H1 (cell line): Measurements from ENCODE around the gene SAT2. TPM values are rescaled to one million over a fixed set of nuclear protein-coding genes. Genes with fewer than 3 reads are reported as not detected.
"Not testable (repeated sequence)": the region's sequence is repeated elsewhere in the genome, so short reads cannot be mapped to it uniquely, and the experiment has no call there.

Experiments used
- CTCF ChIA-PET: fragments of 300-600 bp; sonication (Branson Sonifier 250); formaldehyde crosslinking; loops from one replicate; lab custom pipeline; 2021; ENCODE audit not compliant: partially characterized antibody; lab: Charles Lee
- POLR2A ChIA-PET: fragments of 300-600 bp; sonication (Branson Sonifier 250); formaldehyde crosslinking; loops from one replicate; lab custom pipeline; 2021; ENCODE audit warnings: inconsistent platforms; ENCODE audit not compliant: partially characterized antibody; lab: Charles Lee
- DNase-seq, 2 experiments: peaks; one replicate each; pipeline versions ENCODE4 v3.0.0 to v3.0.0-alpha.2; 2010 to 2022; ENCODE audit warnings: low spot score in 2 of 2, low read depth in 1 of 2, mixed read lengths in 1 of 2
- FAIRE-seq: peaks from 2 replicates; lab custom pipeline; 2011; peaks lifted over from hg19 to GRCh38; lab: Jason Lieb, UNC
- H2AFZ ChIP-seq: 2 replicates; pipeline ENCODE4 v1.8.1; 2012; ENCODE audit warnings: low read length, inconsistent platforms
- H2AK5ac ChIP-seq: 2 replicates; pipeline ENCODE4 v1.6.1; 2013; ENCODE audit warnings: low read depth, low read length
- H2BK120ac ChIP-seq: replicated peaks from 2 replicates; pipeline ENCODE3; 2013; ENCODE audit warnings: low read depth, low read length, inconsistent platforms
- H2BK12ac ChIP-seq: 2 replicates; pipeline ENCODE4 v1.6.1; 2013; ENCODE audit warnings: low read depth, low read length
- H2BK15ac ChIP-seq: 2 replicates; pipeline ENCODE4 v1.6.1; 2013; ENCODE audit warnings: low read length
- H2BK20ac ChIP-seq: 2 replicates; pipeline ENCODE4 v1.6.1; 2013; ENCODE audit warnings: low read length
- H2BK5ac ChIP-seq: 2 replicates; pipeline ENCODE4 v1.6.1; 2013; ENCODE audit warnings: low read depth, low read length
- H3K14ac ChIP-seq: 2 replicates; pipeline ENCODE4 v1.6.1; 2013; ENCODE audit warnings: inconsistent platforms; ENCODE audit not compliant: insufficient read length
- H3K18ac ChIP-seq: 2 replicates; pipeline ENCODE4 v1.6.1; 2013; ENCODE audit warnings: low read length; ENCODE audit errors: extremely low read depth
- H3K23ac ChIP-seq: 2 replicates; pipeline ENCODE4 v1.6.1; 2013; ENCODE audit warnings: inconsistent platforms; ENCODE audit not compliant: insufficient read length
- H3K23me2 ChIP-seq: 2 replicates; pipeline ENCODE4 v1.6.1; 2013; ENCODE audit warnings: low read depth, low read length
- H3K27ac ChIP-seq: 2 replicates; pipeline ENCODE4 v1.6.1; 2011; ENCODE audit warnings: low read depth, low read length, inconsistent platforms
- H3K27me3 ChIP-seq, 4 experiments: replicated peaks in 1 of 4; 1 replicate in 1 of 4; 2 replicates in 3 of 4; pipeline versions ENCODE4 v1.6.1 to v1.8.1; 2011 to 2013; ENCODE audit warnings: low read length in 3 of 4, mild to moderate bottlenecking in 3 of 4, inconsistent platforms in 2 of 4, mixed read lengths in 2 of 4, moderate library complexity in 1 of 4; ENCODE audit not compliant: control insufficient read depth in 3 of 4, insufficient read depth in 3 of 4; ENCODE audit errors: extremely low read depth in 1 of 4
- H3K36me3 ChIP-seq, 4 experiments: 2 replicates each; pipeline versions ENCODE4 v1.6.1 to v1.8.1; 2011 to 2013; ENCODE audit warnings: mild to moderate bottlenecking in 4 of 4, low read length in 3 of 4, moderate library complexity in 2 of 4, control low read depth in 1 of 4, inconsistent platforms in 1 of 4; ENCODE audit not compliant: insufficient read depth in 4 of 4, control insufficient read depth in 2 of 4
- H3K4ac ChIP-seq: replicated peaks from 2 replicates; pipeline ENCODE3; 2013; ENCODE audit warnings: low read length, low read depth, mixed read lengths, inconsistent platforms; ENCODE audit not compliant: insufficient read length
- H3K4me1 ChIP-seq, 4 experiments: replicated peaks in 1 of 4; 1 replicate in 1 of 4; 2 replicates in 3 of 4; pipeline versions ENCODE4 v1.6.1 to v1.8.1; 2011 to 2013; ENCODE audit warnings: low read length in 3 of 4, inconsistent platforms in 2 of 4, mixed read lengths in 1 of 4; ENCODE audit not compliant: insufficient read depth in 4 of 4, control insufficient read depth in 3 of 4
- H3K4me2 ChIP-seq, 2 experiments: 2 replicates each; pipeline versions ENCODE4 v1.6.1 to v1.8.1; 2011 to 2013; ENCODE audit warnings: low read depth in 2 of 2, low read length in 2 of 2, control low read depth in 1 of 2, inconsistent platforms in 1 of 2, mild to moderate bottlenecking in 1 of 2; ENCODE audit not compliant: insufficient read depth in 1 of 2
- H3K4me3 ChIP-seq, 4 experiments: fragments of 200-600, 300-600 bp in 1 of 4; sonication (generic), shearing (Covaris generic), sonication (Bioruptor Twin) in 1 of 4; 2 replicates each; pipeline versions ENCODE4 v1.5.1 to v1.8.1; 2011 to 2016; ENCODE audit warnings: low read length in 4 of 4, low read depth in 3 of 4, control low read depth in 2 of 4, inconsistent platforms in 2 of 4, mild to moderate bottlenecking in 2 of 4, mixed read lengths in 1 of 4, moderate library complexity in 1 of 4; ENCODE audit not compliant: insufficient read depth in 2 of 4; ENCODE audit errors: extremely low read depth in 1 of 4
- H3K56ac ChIP-seq: replicated peaks from 2 replicates; pipeline ENCODE3; 2013; ENCODE audit warnings: low read depth, mild to moderate bottlenecking, mixed read lengths, low read length, inconsistent platforms; ENCODE audit not compliant: insufficient read length
- H3K79me1 ChIP-seq: 2 replicates; pipeline ENCODE4 v1.6.1; 2013; ENCODE audit warnings: low read depth, low read length, control low read depth
- H3K79me2 ChIP-seq, 2 experiments: 2 replicates each; pipeline versions ENCODE4 v1.6.1 to v1.8.1; 2012 to 2013; ENCODE audit warnings: low read length in 2 of 2, mild to moderate bottlenecking in 2 of 2, inconsistent platforms in 1 of 2; ENCODE audit not compliant: insufficient read depth in 2 of 2, control insufficient read depth in 1 of 2
- H3K9ac ChIP-seq, 4 experiments: replicated peaks in 1 of 4; 1 replicate in 1 of 4; 2 replicates in 3 of 4; pipeline versions ENCODE4 v1.6.1 to v1.8.1; 2011 to 2013; ENCODE audit warnings: low read depth in 3 of 4, low read length in 3 of 4, control low read depth in 2 of 4, mild to moderate bottlenecking in 2 of 4, moderate library complexity in 2 of 4, inconsistent platforms in 1 of 4; ENCODE audit errors: extremely low read depth in 1 of 4
- H3K9me3 ChIP-seq, 2 experiments: 2 replicates each; pipeline versions ENCODE4 v1.6.1 to v1.8.1; 2012 to 2013; ENCODE audit warnings: mild to moderate bottlenecking in 2 of 2, moderate library complexity in 2 of 2, control low read depth in 1 of 2, inconsistent platforms in 1 of 2, low read depth in 1 of 2, low read length in 1 of 2, mixed read lengths in 1 of 2; ENCODE audit not compliant: insufficient read depth in 2 of 2
- H4K20me1 ChIP-seq, 2 experiments: replicated peaks in 1 of 2; 2 replicates each; pipeline versions ENCODE3 to v1.8.1; 2011 to 2013; ENCODE audit warnings: inconsistent platforms in 2 of 2, low read length in 2 of 2, mild to moderate bottlenecking in 1 of 2; ENCODE audit not compliant: insufficient read depth in 2 of 2, control insufficient read depth in 1 of 2
- H4K5ac ChIP-seq: 2 replicates; pipeline ENCODE4 v1.6.1; 2013; ENCODE audit warnings: low read length, low read depth, mixed read lengths, inconsistent platforms; ENCODE audit not compliant: insufficient read length
- H4K8ac ChIP-seq: 2 replicates; pipeline ENCODE4 v1.8.0; 2013; ENCODE audit warnings: mild to moderate bottlenecking, moderate library complexity, low read length, inconsistent platforms; ENCODE audit not compliant: insufficient read depth; ENCODE audit errors: extremely low read depth
- H4K91ac ChIP-seq: replicated peaks from 2 replicates; pipeline ENCODE3; 2013; ENCODE audit warnings: low read length, mixed read lengths, inconsistent platforms; ENCODE audit not compliant: insufficient read length
- WGBS, 2 experiments: shearing (Covaris generic) in 1 of 2; methylation state at CpG; one replicate each; pipeline versions ENCODE4 v1.1.6 to v1.1.7; 2013 to 2015; ENCODE audit warnings: low lambda C conversion rate in 2 of 2, mixed read lengths in 2 of 2, inconsistent platforms in 1 of 2, low coverage in 1 of 2, missing lambda C conversion rate in 1 of 2; ENCODE audit not compliant: insufficient replicate concordance in 2 of 2, insufficient coverage in 1 of 2, insufficient read length in 1 of 2; ENCODE audit errors: extremely low coverage in 1 of 2, missing lambda C conversion rate in 1 of 2; 5-methylcytosine and 5-hydroxymethylcytosine counted together
- polyA plus RNA-seq, 7 experiments: library from polyadenylated mRNA; depleted of rRNA in 3 of 7; stranded (reverse) in 5 of 7; unstranded in 2 of 7; fragments of >200 nt in 5 of 7; fragments of 200-250 nt in 2 of 7; gene quantifications; 1 replicate in 5 of 7; 2 replicates in 1 of 7; 4 replicates in 1 of 7; pipeline versions ENCODE4 v1.2.1 to v1.2.3, GENCODE V29; 2011 to 2013; ENCODE audit warnings: missing spikeins in 2 of 7, mixed read lengths in 2 of 7
- total RNA-seq: library from RNA; stranded (reverse); fragmentation: NEBNext Ultra II Directional; extraction: Animal tissue kit (Norgen Biotek cat#: 25700); gene quantifications from 2 replicates; pipeline ENCODE4 v1.2.1, GENCODE V29; 2021

Gene SAT2
- total and polyA plus RNA-seq, 2 of the 8 experiments (the other 6 are each of a cell fraction or from before 2014, with no cell fraction given): 36.4 to 72.3 TPM

- not testable (repeated sequence) for H3K79me1 ChIP-seq, DNase-seq, H2AFZ ChIP-seq, H3K27ac ChIP-seq, H4K8ac ChIP-seq, H3K27me3 ChIP-seq, H3K9ac ChIP-seq, H2AK5ac ChIP-seq, H2BK20ac ChIP-seq, H2BK12ac ChIP-seq, H3K36me3 ChIP-seq, H3K18ac ChIP-seq, H3K56ac ChIP-seq, H4K91ac ChIP-seq, H3K23ac ChIP-seq, H3K14ac ChIP-seq, H2BK120ac ChIP-seq, H3K9me3 ChIP-seq, H3K79me2 ChIP-seq, H2BK15ac ChIP-seq, H4K20me1 ChIP-seq, H4K5ac ChIP-seq, FAIRE-seq, H3K4me1 ChIP-seq, H3K4me3 ChIP-seq, H3K4me2 ChIP-seq, H3K23me2 ChIP-seq, H2BK5ac ChIP-seq, H3K4ac ChIP-seq
- ChIA-PET POLR2A (interaction anchor here (2.7 to 79.4 kb wide), 3 partner anchors 11 to 41 kb away, joined by 15 to 2272 read pairs (median 19); partner anchors contain the start of genes ATP1B2, FXR2, SOX15 and TP53), CTCF (interaction anchor here (1.5 to 3.7 kb wide), 2 partner anchors 47 to 62 kb away, joined by 8 to 20 read pairs; partner anchors contain the start of genes TP53 and WRAP53)
- 97% methylated on average over 15 of the region's 16 CpGs; no CpG with 5 or more reads in 1 of the 2 experiments for WGBS, 2 experiments
Observed at GRCh38 chr17:7625749-7626148, 1.9 kb downstream of the SAT2 start.
